ENCODE data around the gene HYAL3.
"Not testable (repeated sequence)": the region's sequence is repeated elsewhere in the genome, so short reads cannot be mapped to it uniquely, and the experiment has no call there.

Gene HYAL3

DNA sequence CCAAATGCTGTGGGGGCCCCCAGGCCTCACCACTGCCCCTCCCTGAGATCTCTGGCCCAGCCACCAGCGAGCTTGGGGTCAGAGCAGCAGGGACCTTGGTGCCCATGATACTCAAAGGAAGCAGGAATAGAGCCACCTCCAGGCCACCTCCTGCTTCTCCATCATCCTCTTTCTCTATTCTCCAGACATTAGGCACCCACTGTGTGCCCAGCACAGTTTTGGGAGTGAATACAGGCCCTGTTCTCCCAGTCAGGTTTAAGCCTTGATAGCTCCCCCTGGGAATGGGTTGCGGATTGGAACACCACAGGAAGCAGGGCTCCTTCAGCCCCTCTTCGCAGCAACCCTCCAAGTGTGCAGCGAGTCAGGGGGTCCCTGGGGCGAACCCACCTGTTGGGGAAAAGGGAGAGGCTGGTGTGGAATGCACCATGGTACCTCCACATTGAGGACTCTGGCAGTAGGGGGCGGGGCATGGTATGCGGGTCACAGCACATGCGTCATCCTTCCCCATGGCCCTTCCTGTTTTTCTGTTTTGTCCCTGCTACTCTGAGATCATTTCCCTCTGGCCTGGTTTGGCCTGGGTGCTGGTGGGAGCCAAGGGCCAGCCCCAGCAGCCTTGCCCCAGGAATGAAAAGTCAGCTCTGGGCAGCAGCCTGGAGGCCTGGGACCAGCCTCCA, 44.5 kb downstream of the HYAL3 start:
- Mint-ChIP-seq H3K4me3 (no peak overlapping the region), H3K27ac (no peak overlapping the region), H3K4me1 (peaks cover 48% of the 10 kb centered on the region), H3K27me3 (no peaks in the 10 kb centered on the region), H3K9me3 (no peaks in the 10 kb centered on the region)
- ATAC-seq (no peak), DNase-seq (no peak)

- Mint-ChIP-seq H3K4me1 (peaks cover 58% of the 10 kb centered on the region), H3K27ac (peak overlapping the region in 1 of 2 donors; percentile 83), H3K9me3 (no peaks in the 10 kb centered on the region), H3K4me3 (no peak overlapping the region), H3K27me3 (no peaks in the 10 kb centered on the region)
- ATAC-seq, result no peak
- DNase-seq, result no peak
These were observed 48.0 kb downstream of the HYAL3 start for GRCh38 chr3:50251220-50251619.

GRCh38 chr3:50250514-50250913, 48.7 kb downstream of the HYAL3 start:
- H3K4me1 Mint-ChIP-seq, result peaks cover 65% of the 10 kb centered on the region

DNA sequence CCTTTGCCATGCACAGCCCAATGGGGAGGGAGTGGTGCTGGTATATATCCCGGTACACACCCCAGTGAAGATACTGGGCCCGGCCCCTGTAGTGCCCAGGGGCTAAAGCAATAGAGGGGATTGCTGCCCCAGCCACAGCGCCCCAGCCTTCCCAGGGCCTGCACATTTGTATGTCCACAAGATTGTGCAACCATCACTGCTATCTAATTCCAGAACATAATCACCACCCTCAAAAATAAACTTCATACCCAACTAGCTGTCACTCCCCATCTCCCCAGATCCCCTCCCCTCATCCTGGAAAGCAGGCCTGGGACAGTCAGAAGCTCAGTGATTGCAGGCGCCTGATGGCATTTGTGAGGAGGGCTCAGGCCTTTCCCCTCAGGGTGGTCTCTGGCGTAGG, 49.7 kb downstream of the HYAL3 start:
- H3K4me3 Mint-ChIP-seq, result no peak overlapping the region
- ATAC-seq (no peak), DNase-seq (no peak)
- no peaks in the 10 kb centered on the region for H3K27me3 Mint-ChIP-seq
- H3K9me3 Mint-ChIP-seq, result no peaks in the 10 kb centered on the region
- peaks cover 76% of the 10 kb centered on the region for H3K4me1 Mint-ChIP-seq
- peak overlapping the region in 1 of 2 donors; percentile 82 for H3K27ac Mint-ChIP-seq

More at GRCh38 chr3:50250514-50250913, 48.7 kb downstream of the HYAL3 start:
- DNase-seq (no peak), ATAC-seq (no peak)
- Mint-ChIP-seq H3K9me3 (no peaks in the 10 kb centered on the region), H3K27me3 (no peaks in the 10 kb centered on the region), H3K27ac (no peak overlapping the region), H3K4me3 (no peak overlapping the region)

DNA sequence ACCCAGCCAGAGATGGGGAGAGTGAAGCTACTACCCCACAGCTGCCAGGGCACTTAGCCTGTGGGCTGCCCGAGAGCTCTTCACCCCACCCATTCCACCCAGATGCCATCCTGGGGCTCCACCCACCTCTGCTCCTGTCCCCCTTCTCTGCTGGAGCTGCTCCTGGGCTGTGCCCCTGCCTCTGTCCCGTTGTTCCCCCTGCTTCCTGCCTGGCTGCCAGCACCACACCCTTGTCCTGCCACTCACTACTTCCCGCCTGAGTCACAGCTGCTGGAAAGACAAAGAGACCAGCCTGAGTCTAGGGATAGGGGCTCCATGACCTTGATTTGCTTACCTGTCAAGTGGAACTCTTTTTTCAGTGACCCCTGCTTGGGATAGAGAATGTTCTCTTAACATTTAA, 50.8 kb downstream of the HYAL3 start:
- DNase-seq, result no peak
- Mint-ChIP-seq H3K27ac (peak overlapping the region; percentile 71 to 92), H3K4me3 (peak overlapping the region; percentile 36 to 61), H3K9me3 (no peaks in the 10 kb centered on the region), H3K27me3 (no peaks in the 10 kb centered on the region), H3K4me1 (peaks cover 82% of the 10 kb centered on the region)
- ATAC-seq, result no peak

- DNase-seq (peak; percentile 83 to 92), ATAC-seq (peak; percentile 90)
- H3K4me1 Mint-ChIP-seq, result peaks cover 96% of the 10 kb centered on the region
These were observed 52.7 kb downstream of the HYAL3 start for GRCh38 chr3:50246517-50246954.

DNA sequence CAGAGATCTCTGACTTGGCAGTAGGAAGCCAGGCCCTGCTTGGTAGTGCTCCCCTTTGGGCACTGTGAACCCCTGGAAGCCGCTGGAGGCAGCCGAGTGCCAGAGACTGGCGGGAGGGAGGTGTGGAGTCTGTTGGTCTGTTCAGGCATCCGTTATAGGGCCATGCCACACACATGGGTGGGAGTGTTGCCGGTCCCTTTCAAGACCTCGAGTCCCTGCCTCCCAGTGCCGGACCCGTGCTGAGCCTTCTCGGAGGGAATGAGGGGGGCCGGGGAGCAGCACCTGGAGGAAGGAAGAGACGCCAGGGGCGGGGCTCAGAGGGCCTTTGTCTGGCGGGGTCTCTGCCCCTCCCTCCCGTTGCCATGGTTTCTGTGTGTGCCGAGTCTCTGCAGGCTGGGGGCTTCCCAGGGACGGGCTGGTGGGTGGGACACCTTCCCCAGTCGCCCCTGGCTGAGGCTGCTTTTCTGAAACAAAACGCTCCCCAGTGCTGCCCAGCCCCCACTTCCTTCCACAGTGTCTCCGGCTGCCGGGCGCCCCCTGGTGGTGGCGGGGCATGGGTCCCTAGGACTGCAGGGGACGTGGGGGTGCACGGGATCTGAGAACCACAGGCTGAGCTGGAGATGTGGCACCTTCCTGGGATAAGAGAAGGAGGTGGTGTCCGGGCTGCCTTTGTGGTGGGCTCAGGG, 53.2 kb downstream of the HYAL3 start:
- no peaks in the 10 kb centered on the region for H3K9me3 Mint-ChIP-seq

More at GRCh38 chr3:50246517-50246954, 52.7 kb downstream of the HYAL3 start:
- Mint-ChIP-seq H3K27ac (peak overlapping the region; percentile 83 to 85), H3K9me3 (no peaks in the 10 kb centered on the region), H3K27me3 (no peaks in the 10 kb centered on the region), H3K4me3 (peak overlapping the region; percentile 86 to 91)

GRCh38 chr3:50245251-50245745, 53.9 kb downstream of the HYAL3 start:
- Mint-ChIP-seq H3K27me3 (no peaks in the 10 kb centered on the region), H3K4me1 (peaks cover 96% of the 10 kb centered on the region), H3K4me3 (peak overlapping the region; percentile 86 to 91), H3K27ac (peak overlapping the region; percentile 24 to 76), H3K9me3 (no peaks in the 10 kb centered on the region)
- DNase-seq (no peak), ATAC-seq (no peak)

More for the DNA sequence above, 53.2 kb downstream of the HYAL3 start:
- Mint-ChIP-seq H3K27me3 (no peaks in the 10 kb centered on the region), H3K4me1 (peaks cover 96% of the 10 kb centered on the region), H3K4me3 (peak overlapping the region; percentile 86 to 91), H3K27ac (peak overlapping the region; percentile 83 to 85)
- peak; percentile 94 to 95 for DNase-seq
- peak; percentile 88 for ATAC-seq

DNA sequence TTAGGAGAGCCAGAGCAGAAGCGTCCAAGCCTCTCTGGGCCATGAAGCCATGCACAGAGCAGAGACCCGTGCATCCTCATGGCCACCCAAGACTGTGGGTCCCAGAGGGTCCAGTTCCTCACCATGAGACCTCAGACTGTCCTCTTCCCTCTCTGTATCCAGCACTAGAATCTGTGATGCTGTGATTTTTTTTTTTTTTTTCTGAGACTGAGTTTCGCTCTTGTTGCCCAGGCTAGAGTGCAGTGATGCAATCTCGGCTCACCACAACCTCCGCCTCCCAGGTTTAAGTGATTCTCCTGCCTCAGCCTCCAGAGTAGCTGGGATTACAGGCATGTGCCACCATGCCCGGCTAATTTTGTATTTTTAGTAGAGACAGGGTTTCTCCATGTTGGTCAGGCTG, 54.4 kb downstream of the HYAL3 start:
- not testable (repeated sequence) for DNase-seq, H3K27me3 Mint-ChIP-seq, ATAC-seq, H3K9me3 Mint-ChIP-seq
- Mint-ChIP-seq H3K4me3 (peak overlapping the region; percentile 86 to 91), H3K4me1 (peaks cover 96% of the 10 kb centered on the region), H3K27ac (peak overlapping the region; percentile 40 to 59)

DNA sequence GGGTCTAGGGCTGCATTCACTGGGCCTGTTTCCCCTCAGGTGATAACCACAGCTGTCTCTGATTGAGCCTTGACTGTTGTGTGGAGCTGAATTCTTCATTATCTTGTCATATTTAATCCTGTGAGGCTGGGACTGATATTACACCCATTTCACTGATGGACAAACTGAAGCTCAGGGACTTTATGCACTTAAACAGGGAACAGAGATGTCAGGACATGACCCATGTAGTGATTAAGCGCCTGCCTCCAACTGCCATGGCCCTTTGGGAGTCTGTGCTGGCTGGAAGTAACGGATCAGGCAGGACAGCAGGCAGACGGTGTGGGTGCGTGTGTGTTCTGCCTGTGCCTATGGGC, 55.7 kb downstream of the HYAL3 start:
- no peaks in the 10 kb centered on the region for H3K9me3 Mint-ChIP-seq
- peak overlapping the region; percentile 42 to 71 for H3K4me3 Mint-ChIP-seq
- H3K27me3 Mint-ChIP-seq, result no peaks in the 10 kb centered on the region

GRCh38 chr3:50242851-50243542, 56.2 kb downstream of the HYAL3 start:
- Mint-ChIP-seq H3K9me3 (no peaks in the 10 kb centered on the region), H3K27me3 (no peaks in the 10 kb centered on the region), H3K4me1 (peaks cover 98% of the 10 kb centered on the region), H3K4me3 (peak overlapping the region; percentile 79 to 85), H3K27ac (peak overlapping the region; percentile 77 to 93)
- DNase-seq (peak in 1 of 2 donors; percentile 54), ATAC-seq (no peak)

More for the DNA sequence above, 55.7 kb downstream of the HYAL3 start:
- DNase-seq, result no peak
- peaks cover 97% of the 10 kb centered on the region for H3K4me1 Mint-ChIP-seq
- H3K27ac Mint-ChIP-seq, result peak overlapping the region; percentile 75 to 95
- no peak for ATAC-seq
